Measurements from ENCODE around the gene GDF9. TPM values are rescaled to one million over a fixed set of nuclear protein-coding genes. Genes with fewer than 3 reads are reported as not detected.
A peak's percentile ranks its signal among the peaks of the same experiment; 100 is the strongest.

The GDF9 gene
- total RNA-seq, 1 experiment from 2014 or later = 0.24 TPM

GRCh38 chr5:132822650-132823480 is 43.4 kb downstream of the GDF9 start:
- Histone ChIP-seq H4K20me1 (ENCODE audit: control insufficient read depth, insufficient read depth, insufficient read length) (no peaks in the 10 kb centered on the region), H3K56ac (ENCODE audit: insufficient read length, low read depth, low read length) (no peak overlapping the region), H2BK120ac (ENCODE audit: low read depth, low read length, poor library complexity, severe bottlenecking) (no peak overlapping the region), H3K4me2 (ENCODE audit: insufficient read depth, insufficient read length, low read length) (peak overlapping the region; percentile 42), H3K9ac (ENCODE audit: extremely low read depth, insufficient read length, low read length) (no peak overlapping the region), H4K91ac (ENCODE audit: insufficient read length, low read depth, low read length) (no peak overlapping the region), H2BK5ac (ENCODE audit: insufficient read length, low read length) (no peak overlapping the region), H3T11ph (ENCODE audit: low read length) (no peak overlapping the region), H3K27ac (ENCODE audit: insufficient read length, low read depth, low read length) (no peak overlapping the region), H4K8ac (replicated peaks; ENCODE audit: insufficient read length, low read depth, low read length) (no peak overlapping the region), H2AFZ (ENCODE audit: low read length) (no peak overlapping the region), H3K4me1 (ENCODE audit: insufficient read depth, low read length) (peaks cover 3% of the 10 kb centered on the region), H2BK12ac (ENCODE audit: insufficient read length, low read depth, low read length) (no peak overlapping the region), H4K5ac (ENCODE audit: insufficient read length, low read depth, low read length) (no peak overlapping the region), H3K23ac (ENCODE audit: insufficient read length, low read depth, low read length) (no peak overlapping the region), H3K79me1 (ENCODE audit: insufficient read depth, low read depth, low read length, poor library complexity, severe bottlenecking) (no peaks in the 10 kb centered on the region), H3K4ac (ENCODE audit: low read depth, low read length) (no peak overlapping the region), H2AK5ac (ENCODE audit: insufficient read length, low read length) (no peak overlapping the region), H3K18ac (ENCODE audit: insufficient read length, low read depth, low read length) (peak overlapping the region; percentile 68), H3K79me2 (ENCODE audit: insufficient read depth, low read length) (no peaks in the 10 kb centered on the region), H3K27me3 (ENCODE audit: insufficient read depth, low read length) (peaks cover 12% of the 10 kb centered on the region; the same call in 1 of the 2 replicates), H3K9me3 (ENCODE audit: control insufficient read depth, low read depth, low read length) (no peaks in the 10 kb centered on the region), H3K14ac (ENCODE audit: insufficient read depth, low read length) (peak overlapping the region; percentile 86), H3K23me2 (ENCODE audit: insufficient read length, low read depth, low read length, poor library complexity, severe bottlenecking) (peaks cover 14% of the 10 kb centered on the region), H2BK20ac (ENCODE audit: low read depth, low read length, poor library complexity, severe bottlenecking) (no peak overlapping the region), H2BK15ac (ENCODE audit: low read depth, low read length) (no peak overlapping the region)
- Mint-ChIP-seq H3K27me3 (ENCODE audit: low read depth) (peaks cover 68% of the 10 kb centered on the region), H3K4me3 (peak overlapping the region in 1 of 2 experiments; percentile 43; a peak in 2 of 5 replicates), H3K4me1 (peaks cover 13 to 24% of the 10 kb centered on the region in 2 experiments), H3K27ac (no peak overlapping the region), H3K9me3 (no peaks in the 10 kb centered on the region; a peak in 1 of 5 replicates), H3K36me3 (ENCODE audit: insufficient read depth in 1 of 3, low read depth in 3 of 3) (peaks cover 3 to 6% (median 4%) of the 10 kb centered on the region in 3 experiments; a peak in 6 of 7 replicates)
- DNase-seq = peak; percentile 92
- peak; percentile 50; the same call in 2 of the 3 replicates for TF ChIP-seq CTCF (conservative IDR thresholded peaks at IDR 0.05)
- WGBS (ENCODE audit: extremely low coverage, insufficient read length, low lambda C conversion rate) = no CpG with 5 or more reads among the region's 68 CpGs
